ENCODE data around the gene MLC1.
"Not testable (repeated sequence)": the region's sequence is repeated elsewhere in the genome, so short reads cannot be mapped to it uniquely, and the experiment has no call there.

MLC1 gene

GRCh38 chr22:50104141-50104544, 18.9 kb upstream of the MLC1 start:
- no peak for DNase-seq (ENCODE audit: extremely low read depth in 1 of 2, low read depth in 1 of 2)

- DNase-seq (ENCODE audit: extremely low read depth in 1 of 2, low read depth in 1 of 2), result no peak
These were observed 17.7 kb upstream of the MLC1 start for GRCh38 chr22:50102946-50103345.

GRCh38 chr22:50101870-50102565, 16.8 kb upstream of the MLC1 start:
- no peak for DNase-seq (ENCODE audit: extremely low read depth in 1 of 2, low read depth in 1 of 2)

- no peak for DNase-seq (ENCODE audit: extremely low read depth in 1 of 2, low read depth in 1 of 2)
These were observed 12.8 kb upstream of the MLC1 start for GRCh38 chr22:50098052-50098451.

- no peak for DNase-seq (ENCODE audit: extremely low read depth in 1 of 2, low read depth in 1 of 2)
These were observed 7.1 kb upstream of the MLC1 start for GRCh38 chr22:50092342-50092741.

GRCh38 chr22:50091092-50091768, 6.0 kb upstream of the MLC1 start:
- DNase-seq (ENCODE audit: extremely low read depth in 1 of 2, low read depth in 1 of 2), result no peak

- no peak for DNase-seq (ENCODE audit: extremely low read depth in 1 of 2, low read depth in 1 of 2)
These were observed 5.1 kb upstream of the MLC1 start for GRCh38 chr22:50090412-50090714.

GRCh38 chr22:50089682-50090411, 4.6 kb upstream of the MLC1 start, which contains the start of gene MOV10L1:
Gene MOV10L1 (plus strand): TSS chr22:50090006. CDS start chr22:50090089, 83 bp downstream.
- DNase-seq (ENCODE audit: extremely low read depth in 1 of 2, low read depth in 1 of 2), result no peak

GRCh38 chr22:50089231-50089630, 4.0 kb upstream of the MLC1 start:
- no peak for DNase-seq (ENCODE audit: extremely low read depth in 1 of 2, low read depth in 1 of 2)

GRCh38 chr22:50088096-50088495, 2.9 kb upstream of the MLC1 start:
- DNase-seq (ENCODE audit: extremely low read depth in 1 of 2, low read depth in 1 of 2), result no peak

GRCh38 chr22:50087646-50088045, 2.4 kb upstream of the MLC1 start:
- DNase-seq (ENCODE audit: extremely low read depth in 1 of 2, low read depth in 1 of 2), result no peak

- not testable (repeated sequence) for DNase-seq (ENCODE audit: extremely low read depth in 1 of 2, low read depth in 1 of 2)
These were observed 1.7 kb upstream of the MLC1 start for GRCh38 chr22:50086975-50087374.

- DNase-seq (ENCODE audit: extremely low read depth in 1 of 2, low read depth in 1 of 2), result no peak
These were observed 1.3 kb upstream of the MLC1 start for GRCh38 chr22:50086526-50086925.

- no peak for DNase-seq (ENCODE audit: extremely low read depth in 1 of 2, low read depth in 1 of 2)
These were observed 608 bp downstream of the MLC1 start for GRCh38 chr22:50084614-50085021.

- no peak for DNase-seq (ENCODE audit: extremely low read depth in 1 of 2, low read depth in 1 of 2)
These were observed 1.1 kb downstream of the MLC1 start for GRCh38 chr22:50084080-50084477.

- DNase-seq (ENCODE audit: extremely low read depth in 1 of 2, low read depth in 1 of 2), result no peak
These were observed 1.7 kb downstream of the MLC1 start for GRCh38 chr22:50083462-50084079.

- DNase-seq (ENCODE audit: extremely low read depth in 1 of 2, low read depth in 1 of 2), result no peak
These were observed 2.2 kb downstream of the MLC1 start for GRCh38 chr22:50082961-50083461.

- DNase-seq (ENCODE audit: extremely low read depth in 1 of 2, low read depth in 1 of 2), result no peak
These were observed 3.0 kb downstream of the MLC1 start for GRCh38 chr22:50082197-50082715.

GRCh38 chr22:50081426-50082196, 3.6 kb downstream of the MLC1 start:
- DNase-seq (ENCODE audit: extremely low read depth in 1 of 2, low read depth in 1 of 2), result no peak

- DNase-seq (ENCODE audit: extremely low read depth in 1 of 2, low read depth in 1 of 2), result no peak
These were observed 5.2 kb downstream of the MLC1 start for GRCh38 chr22:50080077-50080465.
